Thyroid gland (tissue), 4 donors: ENCODE results near the gene HCRT.

Experiments used
- POLR2A ChIP-seq, 2 donors: fragments of 450-650 bp; IDR thresholded peaks; one replicate each; pipeline ENCODE4 v1.6.1; 2017; ENCODE audit warnings: antibody characterized with exemption in 2 of 2, mild to moderate bottlenecking in 2 of 2, moderate library complexity in 1 of 2
- TF ChIP-seq, protein P1 (sequence below), 6 experiments: fragments of 200-600 bp in 3 of 6; fragments of 450-650 bp in 3 of 6; sonication (generic) in 3 of 6; IDR thresholded peaks; one replicate each; pipeline ENCODE4 v1.5.1; 2016 to 2019; ENCODE audit warnings: antibody characterized with exemption in 6 of 6, mild to moderate bottlenecking in 2 of 6, inconsistent platforms in 1 of 6, moderate library complexity in 1 of 6

DNA sequence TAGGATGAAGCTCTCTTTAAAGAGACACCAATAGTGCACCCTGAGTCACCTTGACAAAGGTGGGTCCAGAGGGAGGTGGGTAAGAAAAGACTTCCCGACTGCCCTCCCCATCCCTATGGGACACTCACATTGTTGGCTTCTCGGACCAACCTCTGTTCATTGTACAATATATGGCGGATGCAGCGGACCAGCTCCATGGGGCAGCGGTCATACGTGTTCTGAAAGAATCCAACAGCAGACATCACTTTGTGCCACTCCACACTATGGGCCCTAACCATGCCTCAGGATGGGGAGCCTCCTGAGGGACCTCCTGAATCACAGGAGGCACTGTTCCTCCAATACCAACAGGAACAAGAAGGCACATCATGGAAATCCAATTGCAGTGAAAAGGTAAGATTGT lies 39.4 kb upstream of the HCRT start:
- TF ChIP-seq, protein P1, sequence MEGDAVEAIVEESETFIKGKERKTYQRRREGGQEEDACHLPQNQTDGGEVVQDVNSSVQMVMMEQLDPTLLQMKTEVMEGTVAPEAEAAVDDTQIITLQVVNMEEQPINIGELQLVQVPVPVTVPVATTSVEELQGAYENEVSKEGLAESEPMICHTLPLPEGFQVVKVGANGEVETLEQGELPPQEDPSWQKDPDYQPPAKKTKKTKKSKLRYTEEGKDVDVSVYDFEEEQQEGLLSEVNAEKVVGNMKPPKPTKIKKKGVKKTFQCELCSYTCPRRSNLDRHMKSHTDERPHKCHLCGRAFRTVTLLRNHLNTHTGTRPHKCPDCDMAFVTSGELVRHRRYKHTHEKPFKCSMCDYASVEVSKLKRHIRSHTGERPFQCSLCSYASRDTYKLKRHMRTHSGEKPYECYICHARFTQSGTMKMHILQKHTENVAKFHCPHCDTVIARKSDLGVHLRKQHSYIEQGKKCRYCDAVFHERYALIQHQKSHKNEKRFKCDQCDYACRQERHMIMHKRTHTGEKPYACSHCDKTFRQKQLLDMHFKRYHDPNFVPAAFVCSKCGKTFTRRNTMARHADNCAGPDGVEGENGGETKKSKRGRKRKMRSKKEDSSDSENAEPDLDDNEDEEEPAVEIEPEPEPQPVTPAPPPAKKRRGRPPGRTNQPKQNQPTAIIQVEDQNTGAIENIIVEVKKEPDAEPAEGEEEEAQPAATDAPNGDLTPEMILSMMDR (IDR thresholded peaks at IDR 0.05) = no peak
- TF ChIP-seq POLR2A (IDR thresholded peaks at IDR 0.05) = no peak
